ENCODE data around the gene PLCH2.

GRCh38 chr1:2477309-2477708, 1.2 kb downstream of the PLCH2 start:
- TF ChIP-seq, protein P1, sequence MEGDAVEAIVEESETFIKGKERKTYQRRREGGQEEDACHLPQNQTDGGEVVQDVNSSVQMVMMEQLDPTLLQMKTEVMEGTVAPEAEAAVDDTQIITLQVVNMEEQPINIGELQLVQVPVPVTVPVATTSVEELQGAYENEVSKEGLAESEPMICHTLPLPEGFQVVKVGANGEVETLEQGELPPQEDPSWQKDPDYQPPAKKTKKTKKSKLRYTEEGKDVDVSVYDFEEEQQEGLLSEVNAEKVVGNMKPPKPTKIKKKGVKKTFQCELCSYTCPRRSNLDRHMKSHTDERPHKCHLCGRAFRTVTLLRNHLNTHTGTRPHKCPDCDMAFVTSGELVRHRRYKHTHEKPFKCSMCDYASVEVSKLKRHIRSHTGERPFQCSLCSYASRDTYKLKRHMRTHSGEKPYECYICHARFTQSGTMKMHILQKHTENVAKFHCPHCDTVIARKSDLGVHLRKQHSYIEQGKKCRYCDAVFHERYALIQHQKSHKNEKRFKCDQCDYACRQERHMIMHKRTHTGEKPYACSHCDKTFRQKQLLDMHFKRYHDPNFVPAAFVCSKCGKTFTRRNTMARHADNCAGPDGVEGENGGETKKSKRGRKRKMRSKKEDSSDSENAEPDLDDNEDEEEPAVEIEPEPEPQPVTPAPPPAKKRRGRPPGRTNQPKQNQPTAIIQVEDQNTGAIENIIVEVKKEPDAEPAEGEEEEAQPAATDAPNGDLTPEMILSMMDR (IDR thresholded peaks at IDR 0.05) = no peak
- TF ChIP-seq POLR2A (IDR thresholded peaks at IDR 0.05) (no peak), POLR2AphosphoS5 (IDR thresholded peaks at IDR 0.05; ENCODE audit: insufficient read depth in 1 of 2, low read depth in 1 of 2) (no peak)
